Esophagus squamous epithelium (tissue), 4 donors: ENCODE measurements around the gene NDUFA5.

ENCODE experiments used
- POLR2A ChIP-seq, 4 donors: fragments of 450-650 bp; IDR thresholded peaks; one replicate each; pipeline ENCODE4 v1.6.1; 2017; ENCODE audit warnings: antibody characterized with exemption in 4 of 4, mild to moderate bottlenecking in 4 of 4, moderate library complexity in 3 of 4
- TF ChIP-seq, protein P1 (sequence below), 6 experiments: fragments of 450-650 bp in 4 of 6; fragments of 200-600 bp in 2 of 6; sonication (generic) in 2 of 6; IDR thresholded peaks; one replicate each; pipeline ENCODE4 v1.5.1; 2016 to 2019; ENCODE audit warnings: antibody characterized with exemption in 6 of 6, mild to moderate bottlenecking in 4 of 6, moderate library complexity in 4 of 6

- TF ChIP-seq, protein P1, sequence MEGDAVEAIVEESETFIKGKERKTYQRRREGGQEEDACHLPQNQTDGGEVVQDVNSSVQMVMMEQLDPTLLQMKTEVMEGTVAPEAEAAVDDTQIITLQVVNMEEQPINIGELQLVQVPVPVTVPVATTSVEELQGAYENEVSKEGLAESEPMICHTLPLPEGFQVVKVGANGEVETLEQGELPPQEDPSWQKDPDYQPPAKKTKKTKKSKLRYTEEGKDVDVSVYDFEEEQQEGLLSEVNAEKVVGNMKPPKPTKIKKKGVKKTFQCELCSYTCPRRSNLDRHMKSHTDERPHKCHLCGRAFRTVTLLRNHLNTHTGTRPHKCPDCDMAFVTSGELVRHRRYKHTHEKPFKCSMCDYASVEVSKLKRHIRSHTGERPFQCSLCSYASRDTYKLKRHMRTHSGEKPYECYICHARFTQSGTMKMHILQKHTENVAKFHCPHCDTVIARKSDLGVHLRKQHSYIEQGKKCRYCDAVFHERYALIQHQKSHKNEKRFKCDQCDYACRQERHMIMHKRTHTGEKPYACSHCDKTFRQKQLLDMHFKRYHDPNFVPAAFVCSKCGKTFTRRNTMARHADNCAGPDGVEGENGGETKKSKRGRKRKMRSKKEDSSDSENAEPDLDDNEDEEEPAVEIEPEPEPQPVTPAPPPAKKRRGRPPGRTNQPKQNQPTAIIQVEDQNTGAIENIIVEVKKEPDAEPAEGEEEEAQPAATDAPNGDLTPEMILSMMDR (IDR thresholded peaks at IDR 0.05): no peak
- no peak for TF ChIP-seq POLR2A (IDR thresholded peaks at IDR 0.05)
These were observed 23.5 kb upstream of the NDUFA5 start for GRCh38 chr7:123581162-123581459.
